Thoracic aorta (tissue), 2 donors: ENCODE data around the gene RLN1. TPM values are rescaled to one million over a fixed set of nuclear protein-coding genes. Genes with fewer than 3 reads are reported as not detected.

Experiments
- ATAC-seq: fragments of 150-250 bp; one replicate; pipeline ENCODE4 v1.8.0; 2017; ENCODE audit warnings: low read depth; ENCODE audit not compliant: insufficient number of reproducible peaks, low FRiP score
- DNase-seq: peaks from one replicate; pipeline ENCODE4 v3.0.0-alpha.2; 2020; ENCODE audit warnings: low spot score
- H3K27ac ChIP-seq, 2 donors: fragments of 200-600 bp; sonication (generic); 1 replicate in 1 of 2; 2 replicates in 1 of 2; pipeline ENCODE4 v1.5.1; 2016; ENCODE audit warnings: mild to moderate bottlenecking in 2 of 2, moderate library complexity in 2 of 2
- H3K27me3 ChIP-seq: fragments of 200-600 bp; sonication (generic); replicated peaks from 2 replicates; pipeline ENCODE4 v1.6.0; 2016; ENCODE audit warnings: mild to moderate bottlenecking; ENCODE audit not compliant: insufficient read depth
- H3K36me3 ChIP-seq: fragments of 200-600 bp; sonication (generic); one replicate; pipeline ENCODE4 v1.5.1; 2016
- H3K4me1 ChIP-seq, 2 donors: fragments of 200-600 bp; sonication (generic); 1 replicate in 1 of 2; 2 replicates in 1 of 2; pipeline versions ENCODE4 v1.5.1 to v1.6.0; 2016; ENCODE audit warnings: low read depth in 2 of 2, mild to moderate bottlenecking in 1 of 2; ENCODE audit not compliant: control insufficient read depth in 1 of 2
- H3K4me3 ChIP-seq: fragments of 200-600 bp; sonication (generic); 2 replicates; pipeline ENCODE4 v1.5.1; 2016; ENCODE audit warnings: mild to moderate bottlenecking
- H3K9me3 ChIP-seq: fragments of 200-600 bp; sonication (generic); 2 replicates; pipeline ENCODE4 v1.5.1; 2016
- total RNA-seq, 2 donors: library from RNA; depleted of rRNA; stranded (reverse); fragments of >200 nt; gene quantifications; one replicate each; pipeline versions ENCODE4 v1.1.0 to v1.2.3, GENCODE V29; 2016
- TF ChIP-seq, protein P1 (sequence below): fragments of 200-600 bp; sonication (generic); IDR thresholded peaks from one replicate; pipeline ENCODE4 v1.5.1; 2019; ENCODE audit warnings: antibody characterized with exemption

Gene RLN1
- total RNA-seq, 2 donors from 2014 or later: not detected

DNA sequence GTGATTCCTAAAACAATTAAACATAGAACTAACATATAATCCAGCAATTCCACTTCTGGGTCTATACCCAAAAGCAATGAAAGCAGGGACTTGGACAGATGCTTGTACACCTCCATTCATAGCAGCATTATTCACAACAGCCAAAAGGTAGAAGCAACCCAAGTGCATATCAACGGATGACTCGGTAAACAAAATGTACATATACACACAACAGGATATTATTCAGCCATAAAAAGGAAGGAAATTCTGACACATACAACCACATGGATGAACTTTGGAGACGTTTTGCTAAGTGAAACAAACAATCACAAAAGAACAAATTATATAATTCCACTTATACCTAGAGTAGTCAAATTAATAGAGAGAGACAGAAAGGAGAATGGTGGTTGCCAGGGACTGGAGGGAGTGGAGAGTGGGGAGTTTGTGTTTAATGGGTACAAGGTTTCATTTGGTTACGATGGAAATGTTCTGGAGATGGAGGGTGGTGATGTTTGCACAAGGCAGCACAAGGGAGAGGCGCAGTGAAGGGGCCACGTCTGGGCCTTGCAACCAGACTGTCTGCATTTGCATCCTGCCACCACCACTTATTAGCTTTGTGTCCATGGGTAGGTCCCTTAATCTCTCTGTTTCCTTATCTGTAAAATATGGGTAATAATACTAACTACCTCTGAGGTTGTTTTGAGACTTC, 36.3 kb upstream of the RLN1 start:
- Histone ChIP-seq H3K4me3 (no peak overlapping the region), H3K36me3 (no peaks in the 10 kb centered on the region), H3K27ac (no peak overlapping the region), H3K27me3 (no peaks in the 10 kb centered on the region), H3K9me3 (no peaks in the 10 kb centered on the region), H3K4me1 (no peaks in the 10 kb centered on the region)
- TF ChIP-seq, protein P1, sequence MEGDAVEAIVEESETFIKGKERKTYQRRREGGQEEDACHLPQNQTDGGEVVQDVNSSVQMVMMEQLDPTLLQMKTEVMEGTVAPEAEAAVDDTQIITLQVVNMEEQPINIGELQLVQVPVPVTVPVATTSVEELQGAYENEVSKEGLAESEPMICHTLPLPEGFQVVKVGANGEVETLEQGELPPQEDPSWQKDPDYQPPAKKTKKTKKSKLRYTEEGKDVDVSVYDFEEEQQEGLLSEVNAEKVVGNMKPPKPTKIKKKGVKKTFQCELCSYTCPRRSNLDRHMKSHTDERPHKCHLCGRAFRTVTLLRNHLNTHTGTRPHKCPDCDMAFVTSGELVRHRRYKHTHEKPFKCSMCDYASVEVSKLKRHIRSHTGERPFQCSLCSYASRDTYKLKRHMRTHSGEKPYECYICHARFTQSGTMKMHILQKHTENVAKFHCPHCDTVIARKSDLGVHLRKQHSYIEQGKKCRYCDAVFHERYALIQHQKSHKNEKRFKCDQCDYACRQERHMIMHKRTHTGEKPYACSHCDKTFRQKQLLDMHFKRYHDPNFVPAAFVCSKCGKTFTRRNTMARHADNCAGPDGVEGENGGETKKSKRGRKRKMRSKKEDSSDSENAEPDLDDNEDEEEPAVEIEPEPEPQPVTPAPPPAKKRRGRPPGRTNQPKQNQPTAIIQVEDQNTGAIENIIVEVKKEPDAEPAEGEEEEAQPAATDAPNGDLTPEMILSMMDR: no peak
- DNase-seq: no peak
- no peak for ATAC-seq

DNA sequence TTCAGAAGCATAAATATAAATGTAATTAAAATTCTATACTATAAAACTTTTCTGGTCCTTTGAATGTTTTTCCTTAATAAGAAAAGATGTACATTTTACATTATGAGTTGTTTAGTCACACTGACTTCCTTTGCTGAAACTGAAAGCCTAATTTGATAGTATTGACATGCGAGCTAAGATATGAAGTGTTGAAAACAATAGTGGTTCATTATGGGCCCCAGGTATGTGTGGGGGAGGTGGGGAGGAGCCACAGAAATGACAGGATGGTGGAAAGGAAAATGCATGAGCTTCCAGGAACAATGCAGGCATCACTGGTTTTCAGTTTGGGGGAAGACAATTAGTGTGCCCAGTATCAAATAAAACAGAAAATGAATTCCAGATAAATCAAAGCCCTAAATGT, 35.4 kb upstream of the RLN1 start:
- Histone ChIP-seq H3K4me1 (no peaks in the 10 kb centered on the region), H3K27ac (no peak overlapping the region), H3K36me3 (no peaks in the 10 kb centered on the region), H3K4me3 (no peak overlapping the region), H3K27me3 (no peaks in the 10 kb centered on the region), H3K9me3 (no peaks in the 10 kb centered on the region)
- DNase-seq (no peak), ATAC-seq (no peak)
- TF ChIP-seq, protein P1: no peak

DNA sequence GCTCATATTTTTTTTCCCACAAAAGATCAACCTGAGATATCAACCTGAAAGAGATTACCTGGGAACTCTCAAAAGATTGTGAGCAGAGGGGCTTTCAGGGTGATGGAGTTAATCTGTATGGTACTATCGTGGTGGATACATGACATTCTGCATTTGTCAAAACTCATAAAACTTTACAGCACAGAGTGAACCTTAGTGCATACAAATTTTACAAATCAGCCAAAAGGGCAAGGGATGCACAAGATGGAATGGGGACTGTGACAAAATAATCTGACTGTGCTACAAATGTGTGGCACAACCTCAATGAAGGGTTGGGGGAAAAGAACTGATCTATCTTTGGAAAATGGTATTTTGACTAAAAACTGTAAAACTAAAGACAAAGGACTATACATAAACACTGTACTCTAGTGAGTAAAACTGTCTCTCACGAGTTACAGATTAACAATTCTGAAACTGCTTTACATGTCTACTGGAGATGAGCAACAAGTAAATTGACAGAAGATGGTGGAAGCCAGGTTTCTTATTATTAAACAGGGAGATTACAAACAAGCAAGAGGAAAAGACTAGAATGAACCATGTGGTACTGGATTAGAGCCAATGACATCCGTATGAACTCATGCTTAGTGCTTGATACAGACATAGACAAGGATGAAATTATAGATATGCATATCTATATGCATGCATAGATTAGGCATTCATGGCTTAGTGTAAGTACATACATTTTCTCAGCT, 24.8 kb upstream of the RLN1 start:
- Histone ChIP-seq H3K4me3 (no peak overlapping the region), H3K4me1 (peaks cover 5 to 18% of the 10 kb centered on the region in 2 donors), H3K27me3 (no peaks in the 10 kb centered on the region), H3K27ac (no peak overlapping the region), H3K36me3 (no peaks in the 10 kb centered on the region), H3K9me3 (no peaks in the 10 kb centered on the region)
- TF ChIP-seq, protein P1: no peak
- ATAC-seq (no peak), DNase-seq (no peak)

- Histone ChIP-seq H3K9me3 (no peaks in the 10 kb centered on the region), H3K27ac (no peak overlapping the region), H3K27me3 (no peaks in the 10 kb centered on the region), H3K4me1 (peaks cover 5 to 22% of the 10 kb centered on the region in 2 donors), H3K4me3 (no peak overlapping the region), H3K36me3 (no peaks in the 10 kb centered on the region)
- TF ChIP-seq, protein P1: no peak
- DNase-seq (no peak), ATAC-seq (no peak)
Measured at GRCh38 chr9:5361326-5362010, 21.8 kb upstream of the RLN1 start.

GRCh38 chr9:5360341-5360740, 20.7 kb upstream of the RLN1 start:
- DNase-seq (no peak), ATAC-seq (no peak)
- Histone ChIP-seq H3K27me3 (no peaks in the 10 kb centered on the region), H3K27ac (no peak overlapping the region), H3K9me3 (no peaks in the 10 kb centered on the region), H3K4me1 (peaks cover 5 to 22% of the 10 kb centered on the region in 2 donors), H3K36me3 (no peaks in the 10 kb centered on the region), H3K4me3 (no peak overlapping the region)
- TF ChIP-seq, protein P1: no peak
